Trophoblast cell (in vitro differentiated cells and primary cell): Measurements from ENCODE around the gene WLS.

Source experiments
- DNase-seq, 2 donors: peaks; one replicate each; pipeline ENCODE4 v3.0.0-alpha.2; 2016
- H2AFZ ChIP-seq: 2 replicates; pipeline ENCODE4 v1.6.1; 2013; ENCODE audit warnings: low read length, moderate library complexity, mild to moderate bottlenecking; ENCODE audit not compliant: insufficient read depth, poor library complexity
- H2AK5ac ChIP-seq: 2 replicates; pipeline ENCODE4 v1.6.1; 2013; ENCODE audit warnings: mild to moderate bottlenecking, low read length
- H2BK120ac ChIP-seq: 2 replicates; pipeline ENCODE4 v1.6.1; 2013; ENCODE audit warnings: low read length, mild to moderate bottlenecking, moderate library complexity; ENCODE audit not compliant: insufficient read depth, poor library complexity
- H2BK12ac ChIP-seq: 2 replicates; pipeline ENCODE4 v1.6.1; 2013; ENCODE audit warnings: mild to moderate bottlenecking, low read length, moderate library complexity
- H2BK5ac ChIP-seq: 2 replicates; pipeline ENCODE4 v1.6.1; 2013; ENCODE audit warnings: low read length, low read depth, moderate library complexity, mild to moderate bottlenecking; ENCODE audit not compliant: poor library complexity
- H3K14ac ChIP-seq: 2 replicates; pipeline ENCODE4 v1.6.1; 2013; ENCODE audit warnings: mild to moderate bottlenecking, low read length
- H3K18ac ChIP-seq: 2 replicates; pipeline ENCODE4 v1.6.1; 2013; ENCODE audit warnings: mild to moderate bottlenecking, low read length
- H3K23ac ChIP-seq: 2 replicates; pipeline ENCODE4 v1.6.1; 2013; ENCODE audit warnings: low read length
- H3K27ac ChIP-seq: 2 replicates; pipeline ENCODE4 v1.5.1; 2013; ENCODE audit warnings: low read depth, mild to moderate bottlenecking, inconsistent platforms, low read length, moderate library complexity
- H3K27me3 ChIP-seq: 2 replicates; pipeline ENCODE4 v1.6.1; 2013; ENCODE audit warnings: inconsistent platforms, mild to moderate bottlenecking, low read length, moderate library complexity; ENCODE audit not compliant: insufficient read depth
- H3K36me3 ChIP-seq, 2 experiments: 1 replicate in 1 of 2; 2 replicates in 1 of 2; pipeline ENCODE4 v1.6.1; 2013; ENCODE audit warnings: low read length in 2 of 2, mild to moderate bottlenecking in 2 of 2, moderate library complexity in 1 of 2; ENCODE audit not compliant: insufficient read depth in 2 of 2, control insufficient read depth in 1 of 2
- H3K4ac ChIP-seq: 2 replicates; pipeline ENCODE4 v1.6.1; 2013; ENCODE audit warnings: low read depth, mild to moderate bottlenecking, low read length, moderate library complexity
- H3K4me1 ChIP-seq, 2 experiments: 1 replicate in 1 of 2; 2 replicates in 1 of 2; pipeline ENCODE4 v1.6.1; 2013; ENCODE audit warnings: low read length in 2 of 2, mild to moderate bottlenecking in 2 of 2, moderate library complexity in 1 of 2; ENCODE audit not compliant: insufficient read depth in 2 of 2, control insufficient read depth in 1 of 2
- H3K4me2 ChIP-seq: 2 replicates; pipeline ENCODE4 v1.6.1; 2013; ENCODE audit warnings: inconsistent platforms, mild to moderate bottlenecking, low read length, moderate library complexity
- H3K4me3 ChIP-seq: 2 replicates; pipeline ENCODE4 v1.5.1; 2013; ENCODE audit warnings: mild to moderate bottlenecking, low read depth, low read length, inconsistent platforms
- H3K79me1 ChIP-seq: one replicate; pipeline ENCODE4 v1.6.1; 2013; ENCODE audit warnings: low read length
- H3K79me2 ChIP-seq: 2 replicates; pipeline ENCODE4 v1.6.1; 2013; ENCODE audit warnings: low read length, mild to moderate bottlenecking; ENCODE audit not compliant: control insufficient read depth, insufficient read depth, poor library complexity
- H3K9ac ChIP-seq: 2 replicates; pipeline ENCODE4 v1.6.1; 2013; ENCODE audit warnings: mild to moderate bottlenecking, low read length
- H3K9me3 ChIP-seq: 2 replicates; pipeline ENCODE4 v1.6.1; 2013; ENCODE audit warnings: low read depth, mild to moderate bottlenecking, control low read depth, inconsistent platforms, low read length; ENCODE audit not compliant: insufficient read depth
- H4K12ac ChIP-seq: 2 replicates; pipeline ENCODE4 v1.6.1; 2013; ENCODE audit warnings: low read depth, mild to moderate bottlenecking, low read length, moderate library complexity
- H4K8ac ChIP-seq: 2 replicates; pipeline ENCODE4 v1.6.1; 2013; ENCODE audit warnings: low read depth, mild to moderate bottlenecking, low read length, moderate library complexity
- H4K91ac ChIP-seq: one replicate; pipeline ENCODE4 v1.6.1; 2013; ENCODE audit warnings: low read depth, mild to moderate bottlenecking, low read length, moderate library complexity
- WGBS: extraction: QIAGEN DNeasy Blood & Tissue Kit; methylation state at CpG from one replicate; pipeline ENCODE4 v1.1.7; 2013; ENCODE audit warnings: missing lambda C conversion rate; ENCODE audit not compliant: insufficient read length, insufficient coverage; ENCODE audit errors: extremely low coverage; 5-methylcytosine and 5-hydroxymethylcytosine counted together

Gene WLS

DNA sequence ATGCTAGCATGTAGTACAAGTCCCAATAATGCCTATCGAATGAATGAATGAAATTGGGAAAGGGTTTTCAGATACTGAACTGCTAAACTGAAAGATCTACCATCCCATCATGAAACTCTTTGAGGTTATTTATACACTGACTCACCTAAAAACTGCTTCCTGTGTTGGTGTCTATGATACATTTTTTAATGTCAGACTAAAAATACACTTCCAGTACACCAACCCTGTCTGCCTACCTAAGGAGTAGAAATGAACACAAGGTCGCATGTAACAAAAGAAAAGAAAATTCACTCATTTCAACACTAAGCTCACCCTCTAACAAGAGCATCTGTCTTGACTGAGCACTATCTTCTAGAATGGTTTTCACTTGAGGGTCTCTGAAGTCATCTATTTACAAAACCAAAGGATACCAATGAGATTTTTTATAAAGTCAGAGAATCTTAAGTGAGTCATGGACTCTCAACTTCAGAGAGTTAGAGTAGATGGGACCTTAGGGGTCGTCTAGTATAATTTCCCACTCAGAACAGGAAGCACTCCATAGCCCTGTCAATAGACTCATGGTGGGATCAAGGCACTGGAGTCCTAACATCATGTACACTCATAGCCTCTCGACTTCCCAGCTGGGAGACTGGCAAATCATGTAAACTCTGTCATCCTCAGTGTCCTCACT, 53.4 kb downstream of the WLS start:
- Histone ChIP-seq H4K12ac (no peak overlapping the region), H3K27ac (no peak overlapping the region), H2AK5ac (no peak overlapping the region), H3K23ac (no peak overlapping the region), H3K36me3 (peaks cover 5 to 22% of the 10 kb centered on the region in 2 experiments), H3K4me3 (no peak overlapping the region), H3K18ac (no peak overlapping the region), H2AFZ (no peak overlapping the region), H3K4ac (peak overlapping the region; percentile 47), H3K9me3 (no peaks in the 10 kb centered on the region), H3K4me2 (no peak overlapping the region), H3K4me1 (peaks cover 14 to 21% of the 10 kb centered on the region in 2 experiments), H4K91ac (no peak overlapping the region), H2BK120ac (no peak overlapping the region), H3K14ac (no peak overlapping the region), H3K9ac (no peak overlapping the region), H3K79me1 (peaks cover 4% of the 10 kb centered on the region), H2BK5ac (no peak overlapping the region), H3K27me3 (no peaks in the 10 kb centered on the region), H3K79me2 (peaks cover 7% of the 10 kb centered on the region), H2BK12ac (no peak overlapping the region), H4K8ac (no peak overlapping the region)
- WGBS = no CpG with 5 or more reads among the region's 4 CpGs
- no peak for DNase-seq

DNA sequence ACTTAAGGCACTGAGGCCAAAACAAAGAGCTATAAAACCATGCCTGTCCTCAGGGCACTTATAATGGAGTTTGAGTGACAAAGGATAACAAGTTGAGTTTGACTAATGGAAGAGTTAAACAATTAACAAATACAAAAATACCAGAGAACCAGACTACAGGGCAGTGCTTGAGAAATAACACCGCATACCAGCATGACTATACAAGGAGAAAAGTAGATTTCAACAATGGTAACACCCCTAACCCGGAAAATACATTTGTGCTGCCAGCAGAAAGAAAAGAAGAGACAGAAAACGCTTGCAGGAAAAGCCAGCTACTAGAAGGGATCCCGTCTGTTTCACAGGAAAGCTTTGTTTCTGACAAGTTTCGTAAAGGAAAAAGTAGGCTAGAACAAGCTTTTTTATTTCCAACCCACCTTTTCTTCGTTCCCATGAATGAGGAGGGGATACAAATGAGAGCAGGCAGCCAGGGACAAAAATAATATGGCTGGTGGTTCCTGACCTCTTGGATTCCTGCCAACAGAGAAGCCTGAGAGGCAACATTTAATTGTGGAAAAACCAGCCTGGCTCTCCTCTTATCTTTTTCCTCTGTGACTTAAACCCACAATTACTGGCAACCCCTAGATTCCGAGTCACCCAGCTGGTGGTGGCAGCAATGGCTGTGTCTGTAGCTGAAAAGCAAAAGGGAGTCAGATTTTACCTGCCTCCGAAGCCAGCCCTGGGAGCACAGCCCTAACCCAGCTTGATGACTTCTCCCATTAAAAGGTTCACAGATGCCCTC, 56.5 kb downstream of the WLS start:
- H3K27ac ChIP-seq = peak overlapping the region; percentile 67
- WGBS = no CpG with 5 or more reads among the region's 8 CpGs

DNA sequence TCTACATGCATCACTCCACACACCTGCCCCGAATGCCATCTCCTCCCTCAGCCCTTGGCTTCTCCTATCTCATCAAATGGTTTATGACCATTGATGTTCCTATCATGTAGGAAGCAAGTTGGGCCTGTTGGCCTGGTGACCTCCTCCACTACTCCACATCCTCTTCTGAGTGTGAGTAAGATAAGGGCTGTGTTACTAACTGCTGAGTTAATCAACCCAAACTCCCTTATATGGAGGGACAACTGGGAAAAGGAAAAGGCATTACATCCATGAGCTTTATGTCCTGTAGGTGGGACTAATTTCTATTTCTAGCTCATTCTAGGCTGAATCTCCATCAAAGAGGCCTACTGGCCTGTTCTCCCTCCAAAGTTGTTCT, 57.6 kb downstream of the WLS start:
- Histone ChIP-seq H3K27me3 (no peaks in the 10 kb centered on the region), H2AFZ (no peak overlapping the region), H3K27ac (no peak overlapping the region), H3K14ac (no peak overlapping the region), H2AK5ac (no peak overlapping the region), H2BK12ac (no peak overlapping the region), H3K23ac (no peak overlapping the region), H3K79me2 (peaks cover 8% of the 10 kb centered on the region), H3K18ac (no peak overlapping the region), H3K79me1 (peaks cover 4% of the 10 kb centered on the region), H2BK120ac (no peak overlapping the region), H3K36me3 (peaks cover under 1 to 13% of the 10 kb centered on the region in 2 experiments), H3K4me3 (no peak overlapping the region), H3K9ac (no peak overlapping the region), H3K4ac (no peak overlapping the region), H4K8ac (no peak overlapping the region), H4K91ac (no peak overlapping the region), H3K9me3 (no peaks in the 10 kb centered on the region), H4K12ac (no peak overlapping the region), H3K4me1 (peaks cover 16 to 22% of the 10 kb centered on the region in 2 experiments), H2BK5ac (no peak overlapping the region), H3K4me2 (no peak overlapping the region)
- DNase-seq = peak; percentile 57 to 75
- no CpG with 5 or more reads among the region's 1 CpG for WGBS

More for the DNA sequence above, 56.5 kb downstream of the WLS start:
- H3K4me2 ChIP-seq = no peak overlapping the region
- peak overlapping the region; percentile 22 for H3K4ac ChIP-seq
- peak overlapping the region; percentile 51 for H4K12ac ChIP-seq
- H4K91ac ChIP-seq = peak overlapping the region; percentile 13
- peaks cover 4% of the 10 kb centered on the region for H3K79me1 ChIP-seq
- H2AFZ ChIP-seq = no peak overlapping the region
- no peak overlapping the region for H2AK5ac ChIP-seq
- peak overlapping the region; percentile 65 for H2BK12ac ChIP-seq
- H3K79me2 ChIP-seq = peaks cover 8% of the 10 kb centered on the region
- H3K23ac ChIP-seq = no peak overlapping the region
- H2BK5ac ChIP-seq = peak overlapping the region; percentile 26
- peaks cover 16 to 22% of the 10 kb centered on the region in 2 experiments for H3K4me1 ChIP-seq
- H3K36me3 ChIP-seq = peaks cover 4 to 19% of the 10 kb centered on the region in 2 experiments
- DNase-seq = peak; percentile 17 to 68
- no peak overlapping the region for H4K8ac ChIP-seq
- no peak overlapping the region for H3K18ac ChIP-seq
- H2BK120ac ChIP-seq = peak overlapping the region; percentile 63
- peak overlapping the region; percentile 8 for H3K14ac ChIP-seq
- no peaks in the 10 kb centered on the region for H3K27me3 ChIP-seq
- H3K9me3 ChIP-seq = no peaks in the 10 kb centered on the region
- H3K4me3 ChIP-seq = no peak overlapping the region
- no peak overlapping the region for H3K9ac ChIP-seq

- Histone ChIP-seq H3K36me3 (peaks cover 0 to 12% of the 10 kb centered on the region in 2 experiments), H2BK5ac (peak overlapping the region; percentile 16), H3K18ac (peak overlapping the region; percentile 54), H2AFZ (no peak overlapping the region), H3K4me1 (peaks cover 16 to 20% of the 10 kb centered on the region in 2 experiments), H3K9me3 (no peaks in the 10 kb centered on the region), H2BK120ac (no peak overlapping the region), H3K14ac (no peak overlapping the region), H2BK12ac (peak overlapping the region; percentile 46), H3K79me1 (peaks cover 4% of the 10 kb centered on the region), H3K79me2 (peaks cover 6% of the 10 kb centered on the region), H4K12ac (no peak overlapping the region), H3K27me3 (no peaks in the 10 kb centered on the region), H3K27ac (peak overlapping the region; percentile 46), H4K8ac (peak overlapping the region; percentile 13), H3K4me3 (no peak overlapping the region), H4K91ac (no peak overlapping the region), H3K23ac (no peak overlapping the region), H3K9ac (no peak overlapping the region), H3K4ac (peak overlapping the region; percentile 36), H3K4me2 (no peak overlapping the region), H2AK5ac (peak overlapping the region; percentile 22)
- no peak for DNase-seq
- no CpG with 5 or more reads among the region's 14 CpGs for WGBS
These were observed 58.2 kb downstream of the WLS start for GRCh38 chr1:68173936-68174737.
